GM19395 (cell line): ENCODE data around the gene IGSF11.

ENCODE experiments used
- ATAC-seq: cut with Tn5 transposase; IDR thresholded peaks from one replicate; pipeline ENCODE4 v1.9.1; 2021; ENCODE audit warnings: mild to moderate bottlenecking, moderate library complexity; ENCODE audit not compliant: unreplicated experiment

The IGSF11 gene

GRCh38 chr3:118955914-118956556 lies 78.6 kb downstream of the IGSF11 start:
- no peak for ATAC-seq

DNA sequence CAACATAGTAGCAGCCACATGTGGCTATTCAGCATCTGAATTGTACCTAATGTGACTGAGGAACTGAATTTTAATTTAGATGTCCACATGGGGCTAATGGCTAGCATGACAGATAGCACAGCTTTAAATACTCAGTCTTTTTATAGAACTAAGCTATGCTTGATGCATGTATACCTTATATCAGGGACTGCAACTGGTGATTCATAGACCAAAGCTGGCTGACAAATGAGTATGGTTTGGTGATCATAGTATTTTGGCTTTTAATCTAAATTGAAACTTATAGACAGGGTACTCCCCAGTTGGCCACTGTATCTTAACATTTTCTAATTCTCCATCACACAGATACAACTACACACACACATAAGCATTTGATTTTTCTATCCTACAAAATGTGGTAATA lies 83.6 kb downstream of the IGSF11 start:
- no peak for ATAC-seq

GRCh38 chr3:118949113-118949760 lies 85.4 kb downstream of the IGSF11 start:
- no peak for ATAC-seq

DNA sequence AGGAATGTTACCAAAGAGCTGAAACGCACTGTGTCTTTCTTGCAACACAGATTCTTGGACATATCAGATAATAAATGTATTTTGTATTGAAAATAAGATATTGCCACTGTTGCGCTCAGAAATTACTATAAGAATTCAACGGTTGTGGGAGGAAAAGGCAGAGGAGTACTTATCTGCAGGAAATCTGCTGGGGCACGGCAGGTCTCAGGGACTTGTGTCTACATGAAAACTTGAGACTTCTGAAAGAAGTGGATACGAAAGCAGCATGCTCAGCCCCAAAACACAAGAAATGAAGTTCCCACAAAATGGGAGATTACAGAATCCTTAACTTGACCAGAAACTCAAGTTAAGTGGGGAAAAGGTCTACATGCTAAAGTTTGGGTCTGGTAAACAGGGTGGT lies 86.5 kb downstream of the IGSF11 start:
- ATAC-seq, result no peak

- ATAC-seq, result no peak
These were observed 88.2 kb downstream of the IGSF11 start for GRCh38 chr3:118946449-118946848.

GRCh38 chr3:118945834-118946233 lies 88.8 kb downstream of the IGSF11 start:
- ATAC-seq, result no peak

- ATAC-seq, result no peak
These were observed 91.0 kb downstream of the IGSF11 start for GRCh38 chr3:118943597-118943996.

DNA sequence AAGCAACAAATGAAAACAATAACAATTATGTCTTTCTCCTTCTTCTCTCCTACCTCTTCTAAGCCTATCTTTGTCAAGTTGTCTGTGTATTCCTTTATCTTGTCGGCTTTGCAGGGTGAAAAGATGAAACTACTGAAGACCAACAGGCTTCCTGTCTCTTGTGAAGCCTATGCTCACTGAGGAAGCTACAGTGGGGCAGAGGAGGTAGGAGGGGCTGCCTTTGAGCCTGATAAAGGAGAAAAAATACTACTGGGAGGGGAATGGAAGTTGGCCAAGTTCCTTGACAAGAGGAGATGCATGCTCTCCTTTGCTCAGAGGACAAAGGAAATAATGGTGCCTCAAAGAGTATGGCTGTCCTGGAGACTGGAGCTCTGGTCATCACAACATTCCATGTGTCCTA lies 92.0 kb downstream of the IGSF11 start:
- ATAC-seq, result no peak

GRCh38 chr3:118942195-118942594 lies 92.5 kb downstream of the IGSF11 start:
- ATAC-seq, result no peak

GRCh38 chr3:118941236-118941635 lies 93.4 kb downstream of the IGSF11 start:
- ATAC-seq, result no peak

GRCh38 chr3:118938183-118938961 lies 96.3 kb downstream of the IGSF11 start:
- ATAC-seq, result no peak

DNA sequence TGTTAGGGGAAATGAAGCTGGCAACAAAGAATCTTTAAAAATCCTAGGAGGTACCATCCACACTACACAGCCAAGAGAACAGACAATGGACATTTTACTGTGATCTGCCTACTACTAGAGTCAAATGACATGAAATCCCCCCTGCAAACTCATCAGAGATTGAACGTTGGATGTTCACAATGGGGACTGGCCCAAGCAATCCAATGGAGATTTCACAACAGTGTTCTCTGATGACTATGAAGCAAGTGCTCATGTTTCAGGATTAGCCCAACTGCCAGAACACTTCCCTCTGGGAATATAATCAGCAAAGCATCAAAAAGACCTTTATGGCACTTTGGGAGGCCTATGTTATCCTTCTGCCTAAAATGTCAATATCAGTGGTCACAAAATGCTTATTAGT lies 97.8 kb downstream of the IGSF11 start:
- no peak for ATAC-seq

DNA sequence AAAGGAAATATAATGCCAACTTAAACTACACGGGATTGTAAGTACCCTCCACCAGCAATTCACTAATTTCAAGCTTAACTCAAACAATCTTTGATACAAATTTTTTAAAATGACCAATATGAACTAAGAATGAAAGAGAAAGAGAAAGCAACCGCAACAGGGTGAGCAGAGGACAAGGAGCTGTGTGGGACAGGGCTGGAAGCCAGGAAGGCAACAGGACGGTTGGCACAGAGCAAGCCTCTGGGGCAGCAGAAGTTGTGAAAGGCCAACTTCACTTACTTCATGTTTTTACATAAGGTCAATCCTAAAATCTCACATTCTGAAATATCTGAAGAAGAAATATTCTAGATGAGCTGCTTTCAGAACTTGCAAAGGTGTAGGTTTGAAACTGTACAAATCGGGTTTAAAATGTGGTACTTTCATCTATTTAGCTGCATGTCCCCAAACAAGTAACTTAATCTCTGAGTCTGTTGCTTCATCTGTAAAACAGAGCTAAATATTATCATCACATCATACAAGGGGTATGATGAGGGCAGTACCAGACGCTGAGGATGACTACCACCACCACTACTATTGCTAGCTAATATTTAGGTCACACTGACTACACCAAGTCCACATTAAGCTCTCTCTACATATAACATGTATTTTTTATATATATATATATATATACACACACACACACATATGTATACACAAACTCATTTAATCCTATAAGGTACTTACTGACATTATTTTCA lies 101.7 kb downstream of the IGSF11 start:
- ATAC-seq, result no peak

DNA sequence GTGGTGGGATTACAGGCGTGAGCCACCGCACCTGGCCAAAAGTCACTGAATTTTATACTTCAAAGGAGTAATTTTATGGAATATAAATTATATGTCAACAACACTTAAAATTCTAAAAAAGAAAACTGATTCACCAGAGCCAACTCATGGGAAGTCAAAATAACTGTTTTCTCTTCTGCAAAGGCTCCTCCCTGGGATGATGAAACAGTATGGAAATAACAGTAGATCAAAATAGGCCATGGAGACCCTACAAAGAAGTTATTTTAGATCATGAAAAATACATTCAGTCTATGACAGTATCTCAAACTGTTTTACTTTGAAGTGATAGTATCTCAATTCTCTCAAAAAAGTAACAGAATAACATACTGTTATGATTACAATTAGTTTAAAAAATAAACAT lies 102.7 kb downstream of the IGSF11 start:
- ATAC-seq, result no peak

DNA sequence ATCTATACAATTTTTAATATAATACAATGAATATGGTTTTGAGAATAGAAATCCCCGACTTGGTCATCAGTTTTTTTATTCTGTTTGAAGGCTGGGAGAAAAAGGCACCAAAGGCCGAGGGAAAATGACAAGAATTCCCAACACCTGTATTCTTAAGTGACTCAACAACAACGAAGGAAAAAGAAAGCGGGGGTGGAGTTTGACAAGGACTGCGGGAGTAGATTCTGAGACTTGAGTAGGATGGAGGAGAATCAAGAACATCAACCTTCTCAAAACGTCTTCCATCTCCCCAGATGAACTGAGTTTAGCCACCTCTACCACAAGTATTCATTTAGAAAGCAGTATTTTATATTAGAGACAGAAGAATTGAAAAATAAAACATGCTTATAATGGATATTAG lies 107.2 kb downstream of the IGSF11 start:
- no peak for ATAC-seq

GRCh38 chr3:118912188-118912587 lies 122.5 kb downstream of the IGSF11 start:
- ATAC-seq, result no peak

DNA sequence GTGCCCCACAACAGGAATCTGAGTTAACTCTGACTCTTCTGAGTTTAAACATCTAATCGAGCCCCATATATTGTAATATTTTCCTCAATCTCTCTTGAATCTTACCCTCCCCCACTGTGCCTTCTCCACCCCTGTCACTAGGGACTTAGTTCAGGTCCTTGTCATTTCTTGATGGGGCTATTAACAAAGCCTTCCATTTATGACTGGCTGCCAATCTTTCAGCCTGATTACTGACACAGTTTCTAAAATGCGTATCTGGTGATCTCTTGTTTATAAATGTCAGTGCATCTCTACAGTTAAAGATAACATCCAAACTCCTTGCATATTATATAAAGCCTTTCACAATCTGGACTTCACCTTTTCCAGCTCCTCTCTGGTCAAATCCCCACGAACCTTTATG lies 124.3 kb downstream of the IGSF11 start:
- ATAC-seq, result no peak

- ATAC-seq, result no peak
These were observed 124.9 kb downstream of the IGSF11 start for GRCh38 chr3:118909763-118910162.

GRCh38 chr3:118907909-118908308 lies 126.7 kb downstream of the IGSF11 start:
- ATAC-seq, result no peak

DNA sequence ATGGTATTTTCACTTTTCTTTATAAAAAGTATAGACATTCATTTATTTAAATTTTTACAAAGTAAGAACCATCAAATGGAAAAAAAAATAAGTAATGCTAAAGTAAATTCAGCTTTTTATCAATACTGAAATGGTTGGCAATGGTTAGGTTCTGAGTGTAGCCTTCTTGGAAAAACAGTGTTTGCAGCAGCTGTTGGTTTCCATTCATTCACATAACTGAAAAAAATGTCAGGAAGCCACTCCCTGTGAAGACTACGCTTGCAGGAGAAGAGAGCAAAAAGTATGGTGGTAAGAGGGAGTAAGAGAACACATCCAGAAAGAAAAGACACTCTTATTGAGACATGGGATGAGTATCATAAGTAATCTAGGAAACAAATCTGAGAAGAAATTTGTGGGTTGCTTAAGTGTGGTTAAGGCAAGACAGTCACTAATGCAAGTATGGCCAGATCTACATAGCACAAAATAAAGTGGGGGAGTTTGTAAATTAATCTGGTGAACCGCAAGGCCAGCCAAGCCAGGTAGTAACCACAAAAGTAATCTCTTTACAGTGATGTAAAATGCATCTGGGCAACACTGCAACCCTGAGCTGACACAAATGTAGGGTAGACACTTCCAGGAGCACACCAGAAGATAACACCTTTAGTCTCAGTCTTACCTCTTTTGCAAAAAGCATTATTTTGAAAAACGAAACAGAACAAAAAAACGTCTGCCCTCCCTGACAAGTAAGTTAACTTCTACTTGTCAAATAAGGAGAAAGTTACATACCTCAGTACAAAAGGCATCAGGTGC lies 133.7 kb downstream of the IGSF11 start:
- ATAC-seq, result no peak

GRCh38 chr3:118890206-118890605 lies 144.4 kb downstream of the IGSF11 start:
- ATAC-seq, result no peak
